SKM-1 (cell line): ENCODE results near the gene MEG3.

Experiments used
- DNase-seq: peaks from one replicate; lab custom pipeline; 2025; ENCODE audit not compliant: unreplicated experiment; lab: John Stamatoyannopoulos, UW

The MEG3 gene

GRCh38 chr14:100825713-100826331 lies at the start of gene MEG3:
Gene MEG3 (plus strand): TSS chr14:100826118.
- DNase-seq, result no peak

- no peak for DNase-seq
These were observed 49.1 kb upstream of the MEG3 start for GRCh38 chr14:100776681-100777365.

- no peak for DNase-seq
These were observed 48.5 kb upstream of the MEG3 start for GRCh38 chr14:100777366-100777817.

- no peak for DNase-seq
These were observed 47.9 kb upstream of the MEG3 start for GRCh38 chr14:100777818-100778525.

GRCh38 chr14:100778526-100778882 lies 47.4 kb upstream of the MEG3 start:
- no peak for DNase-seq

- DNase-seq, result no peak
These were observed 46.8 kb upstream of the MEG3 start for GRCh38 chr14:100778951-100779690.

GRCh38 chr14:100779691-100780080 lies 46.2 kb upstream of the MEG3 start:
- DNase-seq, result no peak

GRCh38 chr14:100780246-100780645 lies 45.7 kb upstream of the MEG3 start:
- no peak for DNase-seq

GRCh38 chr14:100780646-100781355 lies 45.1 kb upstream of the MEG3 start:
- no peak for DNase-seq

- no peak for DNase-seq
These were observed 44.0 kb upstream of the MEG3 start for GRCh38 chr14:100781952-100782351.

GRCh38 chr14:100782516-100783320 lies 43.2 kb upstream of the MEG3 start:
- no peak for DNase-seq

- no peak for DNase-seq
These were observed 42.1 kb upstream of the MEG3 start for GRCh38 chr14:100783630-100784370.

GRCh38 chr14:100784523-100785337 lies 41.2 kb upstream of the MEG3 start:
- no peak for DNase-seq

GRCh38 chr14:100785338-100785615 lies 40.6 kb upstream of the MEG3 start:
- DNase-seq, result no peak

- DNase-seq, result no peak
These were observed 40.3 kb upstream of the MEG3 start for GRCh38 chr14:100785626-100786025.

- no peak for DNase-seq
These were observed 39.8 kb upstream of the MEG3 start for GRCh38 chr14:100786131-100786530.

GRCh38 chr14:100786576-100787219 lies 39.2 kb upstream of the MEG3 start:
- no peak for DNase-seq

GRCh38 chr14:100787659-100788058 lies 38.3 kb upstream of the MEG3 start:
- DNase-seq, result no peak
